PFSK-1 (cell line): Measurements from ENCODE around the gene KPNA2. TPM values are rescaled to one million over a fixed set of nuclear protein-coding genes. Genes with fewer than 3 reads are reported as not detected.
A peak's percentile ranks its signal among the peaks of the same experiment; 100 is the strongest.

ENCODE experiments used
- FOXP2 ChIP-seq: optimal IDR thresholded peaks from 2 replicates; pipeline ENCODE3; 2011; ENCODE audit warnings: borderline replicate concordance, control low read depth, inconsistent platforms; ENCODE audit not compliant: insufficient read depth; ENCODE audit errors: extremely low read length, extremely low read depth
- POLR2AphosphoS5 ChIP-seq: IDR thresholded peaks from 2 replicates; pipeline ENCODE4 v1.6.1; 2012; ENCODE audit warnings: low read depth, mild to moderate bottlenecking, control low read depth, low read length, moderate library complexity
- SIN3A ChIP-seq: IDR thresholded peaks from 2 replicates; pipeline ENCODE4 v1.6.1; 2012; ENCODE audit warnings: mild to moderate bottlenecking, low read length, moderate library complexity, borderline replicate concordance; ENCODE audit not compliant: insufficient read depth
- TAF1 ChIP-seq: IDR thresholded peaks from 2 replicates; pipeline ENCODE4 v1.6.1; 2012; ENCODE audit warnings: low read length, control low read depth, borderline replicate concordance; ENCODE audit not compliant: insufficient read depth
- polyA plus RNA-seq: library from polyadenylated mRNA; unstranded; fragments of >200 nt; gene quantifications from one replicate; pipeline ENCODE4 v1.2.1, GENCODE V29; 2012; ENCODE audit warnings: low read depth, missing spikeins; ENCODE audit not compliant: insufficient read length
- TF ChIP-seq, protein P1 (sequence below), 2 experiments: IDR thresholded peaks; 2 replicates each; pipeline versions ENCODE4 v1.6.1 to v1.8.0; 2011 to 2012; ENCODE audit warnings: low read depth in 2 of 2, low read length in 2 of 2, control low read depth in 1 of 2, inconsistent platforms in 1 of 2, mild to moderate bottlenecking in 1 of 2, moderate library complexity in 1 of 2; ENCODE audit not compliant: insufficient read depth in 1 of 2

The KPNA2 gene
- polyA plus RNA-seq = 179 TPM

DNA sequence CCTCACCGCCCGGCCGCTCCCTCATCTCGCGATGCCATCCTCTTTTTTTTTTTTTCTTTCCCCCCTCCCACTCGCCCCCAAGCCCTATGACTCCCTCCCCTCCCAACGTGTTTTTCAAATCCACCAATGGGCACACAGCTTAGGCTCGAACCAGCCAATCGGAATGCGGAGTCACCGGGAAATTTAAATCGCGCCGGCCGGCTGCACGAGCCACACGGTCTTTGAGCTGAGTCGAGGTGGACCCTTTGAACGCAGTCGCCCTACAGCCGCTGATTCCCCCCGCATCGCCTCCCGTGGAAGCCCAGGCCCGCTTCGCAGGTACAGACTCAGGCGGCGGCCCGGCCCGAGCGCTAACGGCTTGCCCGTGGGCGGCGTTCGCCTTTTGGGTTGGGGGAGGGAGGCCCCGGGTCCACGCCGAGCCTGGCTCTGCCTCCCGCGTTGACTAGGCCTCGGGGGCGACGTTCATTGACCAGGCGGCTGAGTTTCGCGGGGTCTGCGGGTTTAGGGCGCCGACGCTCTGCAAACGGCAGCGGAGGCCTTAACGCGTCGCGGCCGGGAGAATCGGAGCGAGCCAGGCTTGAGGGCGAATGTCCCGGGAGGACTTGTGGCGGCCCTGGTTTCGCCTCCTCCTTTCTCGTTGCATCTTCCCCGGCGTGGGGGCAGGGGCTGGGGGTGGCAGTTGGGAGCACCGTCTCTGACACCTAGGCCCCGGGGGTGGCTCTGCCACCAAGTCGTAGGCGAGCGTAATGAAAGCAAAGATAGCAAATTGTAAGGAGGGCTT lies at the start of gene KPNA2:
Gene KPNA2 (plus strand): TSS at position 213 of the 781 bp plus-strand sequence. CDS start 1,398 bp downstream, outside the sequence.
- TF ChIP-seq, protein P1, sequence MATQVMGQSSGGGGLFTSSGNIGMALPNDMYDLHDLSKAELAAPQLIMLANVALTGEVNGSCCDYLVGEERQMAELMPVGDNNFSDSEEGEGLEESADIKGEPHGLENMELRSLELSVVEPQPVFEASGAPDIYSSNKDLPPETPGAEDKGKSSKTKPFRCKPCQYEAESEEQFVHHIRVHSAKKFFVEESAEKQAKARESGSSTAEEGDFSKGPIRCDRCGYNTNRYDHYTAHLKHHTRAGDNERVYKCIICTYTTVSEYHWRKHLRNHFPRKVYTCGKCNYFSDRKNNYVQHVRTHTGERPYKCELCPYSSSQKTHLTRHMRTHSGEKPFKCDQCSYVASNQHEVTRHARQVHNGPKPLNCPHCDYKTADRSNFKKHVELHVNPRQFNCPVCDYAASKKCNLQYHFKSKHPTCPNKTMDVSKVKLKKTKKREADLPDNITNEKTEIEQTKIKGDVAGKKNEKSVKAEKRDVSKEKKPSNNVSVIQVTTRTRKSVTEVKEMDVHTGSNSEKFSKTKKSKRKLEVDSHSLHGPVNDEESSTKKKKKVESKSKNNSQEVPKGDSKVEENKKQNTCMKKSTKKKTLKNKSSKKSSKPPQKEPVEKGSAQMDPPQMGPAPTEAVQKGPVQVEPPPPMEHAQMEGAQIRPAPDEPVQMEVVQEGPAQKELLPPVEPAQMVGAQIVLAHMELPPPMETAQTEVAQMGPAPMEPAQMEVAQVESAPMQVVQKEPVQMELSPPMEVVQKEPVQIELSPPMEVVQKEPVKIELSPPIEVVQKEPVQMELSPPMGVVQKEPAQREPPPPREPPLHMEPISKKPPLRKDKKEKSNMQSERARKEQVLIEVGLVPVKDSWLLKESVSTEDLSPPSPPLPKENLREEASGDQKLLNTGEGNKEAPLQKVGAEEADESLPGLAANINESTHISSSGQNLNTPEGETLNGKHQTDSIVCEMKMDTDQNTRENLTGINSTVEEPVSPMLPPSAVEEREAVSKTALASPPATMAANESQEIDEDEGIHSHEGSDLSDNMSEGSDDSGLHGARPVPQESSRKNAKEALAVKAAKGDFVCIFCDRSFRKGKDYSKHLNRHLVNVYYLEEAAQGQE (IDR thresholded peaks at IDR 0.05; ENCODE audit: insufficient read depth in 1 of 2, low read depth in 2 of 2, low read length in 2 of 2) = 0 out of 4 replicates have a peak, but pooled peaks of 1 of the 2 experiments have one; percentile 16
- TF ChIP-seq TAF1 (peak; percentile 76), POLR2AphosphoS5 (peak; percentile 95), SIN3A (no peak), FOXP2 (peak; percentile 29)

DNA sequence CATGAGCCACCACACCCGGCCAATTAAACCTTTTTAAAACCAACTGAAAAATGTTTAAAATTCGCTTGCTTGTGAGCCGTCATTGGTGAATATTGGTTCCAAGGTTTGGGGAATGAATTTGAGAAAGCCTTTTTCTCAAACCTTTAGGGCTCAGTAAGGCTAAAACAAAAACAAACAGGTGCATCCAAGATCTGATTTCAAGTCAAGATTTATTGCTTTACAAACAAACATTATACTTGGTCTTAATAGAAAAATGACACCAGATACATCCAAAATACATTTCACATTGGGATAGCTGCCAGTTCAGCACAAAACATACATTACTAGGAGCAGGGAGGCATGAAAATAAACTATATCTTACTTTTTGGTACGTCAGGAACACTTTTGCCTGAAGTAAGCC lies 44.6 kb upstream of the KPNA2 start:
- TF ChIP-seq SIN3A (no peak), POLR2AphosphoS5 (no peak), FOXP2 (no peak)
- TF ChIP-seq, protein P1 (IDR thresholded peaks at IDR 0.05; ENCODE audit: insufficient read depth in 1 of 2, low read depth in 2 of 2, low read length in 2 of 2) = no peak

DNA sequence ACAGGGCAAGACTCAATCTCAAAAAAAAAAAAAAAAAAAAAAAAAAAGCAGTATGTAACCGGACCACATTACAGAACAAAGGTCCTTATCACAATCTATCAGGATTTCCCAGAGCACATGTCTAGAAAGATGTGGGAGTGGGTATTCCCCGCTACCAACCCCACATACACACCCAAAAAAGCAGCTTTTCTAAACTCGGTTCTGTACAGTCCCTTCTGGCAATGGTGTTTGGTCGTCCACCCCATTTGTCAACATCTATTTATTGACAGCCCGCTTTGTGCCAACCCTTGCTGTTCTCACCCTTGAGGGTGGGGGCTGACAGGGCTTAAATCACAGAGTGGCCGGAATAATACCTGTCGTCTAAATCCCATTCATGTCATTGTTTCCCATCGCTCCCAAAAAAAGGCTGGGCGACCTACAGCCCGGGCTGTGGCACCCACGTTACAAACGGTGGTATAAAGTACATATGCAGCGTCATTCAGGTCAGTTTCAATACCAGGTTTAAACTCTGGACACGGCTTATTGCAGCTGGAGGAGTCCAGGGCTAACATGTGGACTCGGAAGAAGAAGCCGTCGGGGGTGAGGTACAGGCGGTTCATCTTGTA lies 42.9 kb upstream of the KPNA2 start:
- TF ChIP-seq, protein P1 (IDR thresholded peaks at IDR 0.05; ENCODE audit: insufficient read depth in 1 of 2, low read depth in 2 of 2, low read length in 2 of 2) = no peak
- TF ChIP-seq SIN3A = peak; percentile 33; the same call in 1 of the 2 replicates

DNA sequence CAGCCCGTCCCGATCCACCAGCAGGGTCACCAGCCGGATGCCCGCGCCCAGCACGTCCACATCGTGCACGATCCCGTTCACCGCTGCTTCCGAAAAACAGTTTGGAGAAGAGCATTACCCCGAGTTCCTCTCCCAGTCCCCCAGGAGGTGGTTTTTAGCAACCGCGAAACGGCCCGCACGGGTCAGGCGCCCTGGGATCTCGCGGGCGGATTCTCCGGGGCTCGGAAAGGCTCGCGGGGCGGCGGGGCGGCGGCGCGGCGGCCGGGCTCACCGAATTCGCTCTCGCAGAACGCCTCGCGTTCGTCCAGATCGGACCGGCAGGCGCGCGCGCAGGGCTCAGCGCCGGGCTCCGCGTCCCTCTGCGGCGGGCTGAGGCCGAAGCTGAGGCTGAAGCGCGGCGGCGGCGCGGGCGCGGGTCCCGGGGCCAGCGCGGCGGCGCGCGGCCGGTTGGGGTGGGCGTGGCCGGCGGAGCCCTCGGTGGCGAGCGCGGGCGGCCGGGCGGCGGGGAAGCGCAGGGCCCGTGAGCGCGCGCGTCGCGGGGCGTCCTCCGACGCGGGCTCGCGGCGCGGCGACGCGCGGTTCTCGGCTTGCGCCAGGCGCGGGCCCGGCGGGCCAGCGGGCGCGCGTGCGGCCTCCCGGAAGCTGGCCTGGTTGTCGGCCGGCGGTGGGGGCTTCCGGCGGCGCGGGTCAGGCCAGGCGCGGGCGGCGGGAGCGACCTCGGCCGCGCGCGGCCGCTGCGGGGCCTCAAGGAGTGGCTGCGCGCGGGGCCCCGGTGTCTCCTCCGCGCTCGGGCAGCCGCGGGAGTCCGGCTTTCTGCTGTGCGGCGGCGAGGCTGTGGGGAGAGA lies 42.2 kb upstream of the KPNA2 start:
- peak; percentile 12 for TF ChIP-seq FOXP2
- TF ChIP-seq, protein P1 (IDR thresholded peaks at IDR 0.05; ENCODE audit: insufficient read depth in 1 of 2, low read depth in 2 of 2, low read length in 2 of 2) = no peak
- 0 out of 2 replicates have a peak, but pooled peaks have one; percentile 46 for TF ChIP-seq TAF1
- TF ChIP-seq SIN3A = no peak
- TF ChIP-seq POLR2AphosphoS5 = 0 out of 2 replicates have a peak, but pooled peaks have one; percentile 10
